H9 (cell line): ENCODE data around the gene CLIP4. TPM values are rescaled to one million over a fixed set of nuclear protein-coding genes. Genes with fewer than 3 reads are reported as not detected.

Experiments
- DNase-seq: peaks from one replicate; pipeline ENCODE4 v3.0.0-alpha.2; 2017
- H2AFZ ChIP-seq: one replicate; pipeline ENCODE4 v1.6.1; 2013; ENCODE audit warnings: mild to moderate bottlenecking, low read length, control low read depth, moderate library complexity
- H2AK5ac ChIP-seq: 2 replicates; pipeline ENCODE4 v1.6.1; 2013; ENCODE audit warnings: low read length, control low read depth, mixed read lengths; ENCODE audit not compliant: insufficient read length
- H2BK120ac ChIP-seq: one replicate; pipeline ENCODE4 v1.6.1; 2013; ENCODE audit warnings: low read depth, mild to moderate bottlenecking, low read length, control low read depth, inconsistent platforms; ENCODE audit not compliant: poor library complexity, severe bottlenecking
- H2BK12ac ChIP-seq: 2 replicates; pipeline ENCODE4 v1.6.1; 2013; ENCODE audit warnings: low read length, control low read depth, mixed read lengths, low read depth; ENCODE audit not compliant: insufficient read length
- H2BK15ac ChIP-seq: 2 replicates; pipeline ENCODE4 v1.6.1; 2013; ENCODE audit warnings: low read depth, low read length, control low read depth
- H2BK20ac ChIP-seq: one replicate; pipeline ENCODE4 v1.6.1; 2013; ENCODE audit warnings: low read depth, mild to moderate bottlenecking, low read length, control low read depth, inconsistent platforms; ENCODE audit not compliant: poor library complexity, severe bottlenecking
- H2BK5ac ChIP-seq: 2 replicates; pipeline ENCODE4 v1.6.1; 2013; ENCODE audit warnings: low read length, control low read depth, mixed read lengths; ENCODE audit not compliant: insufficient read length
- H3K14ac ChIP-seq: 2 replicates; pipeline ENCODE4 v1.6.1; 2013; ENCODE audit warnings: low read length, control low read depth; ENCODE audit not compliant: insufficient read depth
- H3K18ac ChIP-seq: 2 replicates; pipeline ENCODE4 v1.6.1; 2013; ENCODE audit warnings: low read depth, mild to moderate bottlenecking, mixed read lengths, low read length, control low read depth; ENCODE audit not compliant: insufficient read length
- H3K23ac ChIP-seq: 2 replicates; pipeline ENCODE4 v1.6.1; 2013; ENCODE audit warnings: low read length, control low read depth, mixed read lengths, low read depth; ENCODE audit not compliant: insufficient read length
- H3K23me2 ChIP-seq: 2 replicates; pipeline ENCODE4 v1.6.1; 2013; ENCODE audit warnings: low read depth, mild to moderate bottlenecking, mixed read lengths, low read length, control low read depth; ENCODE audit not compliant: insufficient read length, poor library complexity, severe bottlenecking
- H3K27ac ChIP-seq: 2 replicates; pipeline ENCODE4 v1.5.1; 2013; ENCODE audit warnings: low read length, control low read depth, mixed read lengths, low read depth; ENCODE audit not compliant: insufficient read length
- H3K27me3 ChIP-seq: 2 replicates; pipeline ENCODE4 v1.6.1; 2013; ENCODE audit warnings: low read length, control low read depth, inconsistent platforms; ENCODE audit not compliant: insufficient read depth
- H3K4ac ChIP-seq: 2 replicates; pipeline ENCODE4 v1.6.1; 2013; ENCODE audit warnings: low read depth, mild to moderate bottlenecking, control low read depth, inconsistent platforms, low read length, moderate library complexity
- H3K4me1 ChIP-seq: 2 replicates; pipeline ENCODE4 v1.6.1; 2013; ENCODE audit warnings: low read length, control low read depth, inconsistent platforms; ENCODE audit not compliant: insufficient read depth
- H3K4me2 ChIP-seq: 2 replicates; pipeline ENCODE4 v1.6.1; 2013; ENCODE audit warnings: low read length, control low read depth, mixed read lengths; ENCODE audit not compliant: insufficient read length, insufficient read depth
- H3K56ac ChIP-seq: 2 replicates; pipeline ENCODE4 v1.6.1; 2013; ENCODE audit warnings: low read depth, mild to moderate bottlenecking, mixed read lengths, low read length, control low read depth; ENCODE audit not compliant: insufficient read length
- H3K79me1 ChIP-seq: 2 replicates; pipeline ENCODE4 v1.6.1; 2013; ENCODE audit warnings: low read depth, mild to moderate bottlenecking, moderate library complexity, low read length, control low read depth, inconsistent platforms; ENCODE audit not compliant: insufficient read depth, poor library complexity, severe bottlenecking
- H3K79me2 ChIP-seq: 2 replicates; pipeline ENCODE4 v1.6.1; 2013; ENCODE audit warnings: low read length, control low read depth, inconsistent platforms; ENCODE audit not compliant: insufficient read depth
- H3K9ac ChIP-seq: 2 replicates; pipeline ENCODE4 v1.6.1; 2013; ENCODE audit warnings: low read length, control low read depth, mixed read lengths; ENCODE audit not compliant: insufficient read length; ENCODE audit errors: extremely low read depth
- H3K9me3 ChIP-seq: one replicate; pipeline ENCODE4 v1.6.1; 2013; ENCODE audit warnings: low read depth, low read length, inconsistent platforms; ENCODE audit not compliant: control insufficient read depth
- H3T11ph ChIP-seq: one replicate; pipeline ENCODE4 v1.6.1; 2013; ENCODE audit warnings: mild to moderate bottlenecking, low read length, control low read depth, inconsistent platforms
- H4K20me1 ChIP-seq: one replicate; pipeline ENCODE4 v1.6.1; 2013; ENCODE audit not compliant: control insufficient read depth, insufficient read length, insufficient read depth
- H4K5ac ChIP-seq: 2 replicates; pipeline ENCODE4 v1.6.1; 2013; ENCODE audit warnings: low read depth, mild to moderate bottlenecking, mixed read lengths, low read length, control low read depth; ENCODE audit not compliant: insufficient read length
- H4K8ac ChIP-seq: replicated peaks from 2 replicates; pipeline ENCODE4 v1.6.1; 2013; ENCODE audit warnings: low read length, control low read depth, mixed read lengths, low read depth; ENCODE audit not compliant: insufficient read length
- H4K91ac ChIP-seq: 2 replicates; pipeline ENCODE4 v1.6.1; 2013; ENCODE audit warnings: low read depth, mild to moderate bottlenecking, moderate library complexity, mixed read lengths, low read length, control low read depth; ENCODE audit not compliant: insufficient read length
- H3K27ac Mint-ChIP-seq, 3 experiments: 2 replicates in 2 of 3; 3 replicates in 1 of 3; pipeline ENCODE4 v1.8.0; 2020 to 2021; ENCODE audit warnings: mixed read lengths in 3 of 3, mild to moderate bottlenecking in 1 of 3, moderate library complexity in 1 of 3
- H3K27me3 Mint-ChIP-seq: 2 replicates; pipeline ENCODE4 v1.8.0; 2021; ENCODE audit warnings: low read depth, mild to moderate bottlenecking, moderate library complexity, mixed read lengths
- H3K36me3 Mint-ChIP-seq, 3 experiments: 2 replicates in 2 of 3; 3 replicates in 1 of 3; pipeline ENCODE4 v1.8.0; 2020 to 2021; ENCODE audit warnings: low read depth in 3 of 3, mixed read lengths in 3 of 3; ENCODE audit not compliant: insufficient read depth in 1 of 3
- H3K4me1 Mint-ChIP-seq, 2 experiments: 2 replicates each; pipeline ENCODE4 v1.8.0; 2020; ENCODE audit warnings: mixed read lengths in 2 of 2
- H3K4me3 Mint-ChIP-seq, 2 experiments: 2 replicates in 1 of 2; 3 replicates in 1 of 2; pipeline ENCODE4 v1.8.0; 2020 to 2021; ENCODE audit warnings: mild to moderate bottlenecking in 2 of 2, mixed read lengths in 2 of 2, moderate library complexity in 1 of 2
- H3K9me3 Mint-ChIP-seq, 2 experiments: 2 replicates in 1 of 2; 3 replicates in 1 of 2; pipeline ENCODE4 v1.8.0; 2020; ENCODE audit warnings: mild to moderate bottlenecking in 2 of 2, mixed read lengths in 2 of 2, moderate library complexity in 1 of 2
- WGBS: extraction: QIAGEN DNeasy Blood & Tissue Kit; methylation state at CpG from one replicate; pipeline ENCODE4 v1.1.7; 2013; ENCODE audit warnings: missing lambda C conversion rate, low lambda C conversion rate, mixed read lengths; ENCODE audit not compliant: insufficient read length; ENCODE audit errors: extremely low coverage; 5-methylcytosine and 5-hydroxymethylcytosine counted together
- total RNA-seq: library from RNA; stranded (reverse); gene quantifications from 2 replicates; pipeline ENCODE4 v1.2.1, GENCODE V29; 2021
- TF ChIP-seq, protein P1 (sequence below): fragments of 200-600 bp; sonication (generic); conservative IDR thresholded peaks from 3 replicates; pipeline ENCODE4 v1.8.0; 2021; ENCODE audit warnings: antibody characterized with exemption, mild to moderate bottlenecking

Gene CLIP4
- total RNA-seq, 1 experiment from 2014 or later: 0.66 TPM

DNA sequence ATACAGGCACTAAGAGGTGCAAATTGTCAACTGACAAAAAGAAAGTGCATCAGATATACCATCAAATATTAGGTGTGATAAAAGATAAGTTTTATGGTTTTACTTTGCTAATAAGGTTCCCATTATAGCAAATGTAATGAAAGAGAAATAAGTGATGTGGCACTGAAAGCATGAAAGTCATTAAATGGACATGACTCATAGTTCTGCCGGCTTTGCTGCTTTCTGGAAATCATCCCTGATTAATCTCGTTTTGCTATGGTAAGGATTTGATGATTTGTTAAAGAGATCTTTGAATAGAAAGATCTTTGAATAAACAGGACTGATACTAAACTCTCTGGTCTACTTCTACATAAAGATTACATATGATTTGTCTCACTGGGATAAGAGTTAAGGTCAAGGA lies 72.7 kb downstream of the CLIP4 start:
- no peaks in the 10 kb centered on the region for H3K9me3 ChIP-seq
- H3K9ac ChIP-seq: no peak overlapping the region
- no peaks in the 10 kb centered on the region for H3K79me1 ChIP-seq
- no peak overlapping the region for H2BK15ac ChIP-seq
- no peak overlapping the region for H3T11ph ChIP-seq
- TF ChIP-seq, protein P1, sequence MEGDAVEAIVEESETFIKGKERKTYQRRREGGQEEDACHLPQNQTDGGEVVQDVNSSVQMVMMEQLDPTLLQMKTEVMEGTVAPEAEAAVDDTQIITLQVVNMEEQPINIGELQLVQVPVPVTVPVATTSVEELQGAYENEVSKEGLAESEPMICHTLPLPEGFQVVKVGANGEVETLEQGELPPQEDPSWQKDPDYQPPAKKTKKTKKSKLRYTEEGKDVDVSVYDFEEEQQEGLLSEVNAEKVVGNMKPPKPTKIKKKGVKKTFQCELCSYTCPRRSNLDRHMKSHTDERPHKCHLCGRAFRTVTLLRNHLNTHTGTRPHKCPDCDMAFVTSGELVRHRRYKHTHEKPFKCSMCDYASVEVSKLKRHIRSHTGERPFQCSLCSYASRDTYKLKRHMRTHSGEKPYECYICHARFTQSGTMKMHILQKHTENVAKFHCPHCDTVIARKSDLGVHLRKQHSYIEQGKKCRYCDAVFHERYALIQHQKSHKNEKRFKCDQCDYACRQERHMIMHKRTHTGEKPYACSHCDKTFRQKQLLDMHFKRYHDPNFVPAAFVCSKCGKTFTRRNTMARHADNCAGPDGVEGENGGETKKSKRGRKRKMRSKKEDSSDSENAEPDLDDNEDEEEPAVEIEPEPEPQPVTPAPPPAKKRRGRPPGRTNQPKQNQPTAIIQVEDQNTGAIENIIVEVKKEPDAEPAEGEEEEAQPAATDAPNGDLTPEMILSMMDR: no peak
- H3K23ac ChIP-seq: no peak overlapping the region
- WGBS: no CpG with 5 or more reads among the region's 2 CpGs
- H2AFZ ChIP-seq: no peak overlapping the region
- no peaks in the 10 kb centered on the region for H3K23me2 ChIP-seq
- no peak overlapping the region for H3K4me2 ChIP-seq
- no peak overlapping the region for H4K8ac ChIP-seq
- H4K20me1 ChIP-seq: no peaks in the 10 kb centered on the region
- no peak overlapping the region for H2BK20ac ChIP-seq
- Mint-ChIP-seq H3K4me1 (no peaks in the 10 kb centered on the region), H3K36me3 (peaks cover 0 to 4% (median 3%) of the 10 kb centered on the region in 3 experiments; a peak in 2 of 7 replicates), H3K9me3 (peaks cover 4 to 8% of the 10 kb centered on the region in 2 experiments), H3K4me3 (no peak overlapping the region), H3K27ac (no peak overlapping the region), H3K27me3 (no peaks in the 10 kb centered on the region)
- H2BK5ac ChIP-seq: no peak overlapping the region
- no peak overlapping the region for H3K4ac ChIP-seq
- H4K91ac ChIP-seq: no peak overlapping the region
- H2BK12ac ChIP-seq: no peak overlapping the region
- no peak overlapping the region for H3K14ac ChIP-seq
- no peak overlapping the region for H3K18ac ChIP-seq
- no peak overlapping the region for H3K56ac ChIP-seq
- no peak overlapping the region for H3K27ac ChIP-seq
- H2AK5ac ChIP-seq: no peak overlapping the region
- H3K4me1 ChIP-seq: no peaks in the 10 kb centered on the region
- H3K79me2 ChIP-seq: no peaks in the 10 kb centered on the region
- H3K27me3 ChIP-seq: no peaks in the 10 kb centered on the region
- no peak overlapping the region for H2BK120ac ChIP-seq
- DNase-seq: no peak
- H4K5ac ChIP-seq: no peak overlapping the region
